Hepatocyte (in vitro differentiated cells): ENCODE data around the gene P2RY2.

Experiments used
- CTCF ChIP-seq: fragments of 200-600 bp; sonication (generic); IDR thresholded peaks from 2 replicates; pipeline ENCODE4 v1.5.1; 2016; ENCODE audit warnings: antibody characterized with exemption, mild to moderate bottlenecking; ENCODE audit not compliant: poor library complexity
- EZH2 ChIP-seq: fragments of 200-600 bp; sonication (generic); IDR thresholded peaks from 2 replicates; pipeline ENCODE4 v1.6.1; 2016; ENCODE audit warnings: antibody characterized with exemption, mild to moderate bottlenecking, borderline replicate concordance

- no peak for TF ChIP-seq CTCF
- no peak for TF ChIP-seq EZH2
Measured at GRCh38 chr11:73269459-73270015, 51.5 kb downstream of the P2RY2 start.
